Endodermal cell (in vitro differentiated cells): ENCODE results near the gene DSTN. TPM values are rescaled to one million over a fixed set of nuclear protein-coding genes. Genes with fewer than 3 reads are reported as not detected.
A peak's percentile ranks its signal among the peaks of the same experiment; 100 is the strongest.

Experiments
- DNase-seq: peaks from one replicate; pipeline ENCODE4 v3.0.0-alpha.2; 2017
- H3K27ac ChIP-seq: 2 replicates; pipeline ENCODE4 v1.5.1; 2013; ENCODE audit warnings: mild to moderate bottlenecking, low read depth, low read length, moderate library complexity
- H3K27me3 ChIP-seq: 2 replicates; pipeline ENCODE4 v1.6.1; 2013; ENCODE audit warnings: mild to moderate bottlenecking, low read length, moderate library complexity; ENCODE audit not compliant: insufficient read depth, control insufficient read depth, poor library complexity, severe bottlenecking
- H3K36me3 ChIP-seq: 2 replicates; pipeline ENCODE4 v1.7.0; 2013; ENCODE audit warnings: mild to moderate bottlenecking, low read length, moderate library complexity; ENCODE audit not compliant: control insufficient read depth, insufficient read depth
- H3K4me1 ChIP-seq: one replicate; pipeline ENCODE4 v1.7.0; 2013; ENCODE audit warnings: low read length; ENCODE audit not compliant: control insufficient read depth, insufficient read depth
- H3K4me3 ChIP-seq: 2 replicates; pipeline ENCODE4 v1.5.1; 2013; ENCODE audit warnings: mild to moderate bottlenecking, low read length, moderate library complexity
- H3K9ac ChIP-seq: 2 replicates; pipeline ENCODE4 v1.6.1; 2013; ENCODE audit warnings: mild to moderate bottlenecking, low read length, moderate library complexity; ENCODE audit not compliant: poor library complexity, severe bottlenecking; ENCODE audit errors: extremely low read depth
- H3K9me3 ChIP-seq: 2 replicates; pipeline ENCODE4 v1.6.1; 2013; ENCODE audit warnings: mild to moderate bottlenecking, low read length, moderate library complexity; ENCODE audit not compliant: control insufficient read depth
- H3K27ac Mint-ChIP-seq: 2 replicates; pipeline ENCODE4 v1.8.0; 2020; ENCODE audit warnings: mixed read lengths
- H3K27me3 Mint-ChIP-seq: 2 replicates; pipeline ENCODE4 v1.8.0; 2021; ENCODE audit warnings: mild to moderate bottlenecking, mixed read lengths; ENCODE audit not compliant: insufficient read depth
- H3K36me3 Mint-ChIP-seq: 2 replicates; pipeline ENCODE4 v1.8.0; 2020; ENCODE audit warnings: low read depth, mixed read lengths
- H3K4me1 Mint-ChIP-seq: 2 replicates; pipeline ENCODE4 v1.8.0; 2020; ENCODE audit warnings: mixed read lengths
- H3K4me3 Mint-ChIP-seq: 2 replicates; pipeline ENCODE4 v1.8.0; 2020; ENCODE audit warnings: mild to moderate bottlenecking, moderate library complexity, mixed read lengths
- H3K9me3 Mint-ChIP-seq: 2 replicates; pipeline ENCODE4 v1.8.0; 2020; ENCODE audit warnings: mild to moderate bottlenecking, mixed read lengths
- WGBS, 2 experiments: methylation state at CpG; one replicate each; pipeline versions ENCODE4 v1.1.5 to v1.1.7; 2013; ENCODE audit warnings: missing lambda C conversion rate in 2 of 2, mixed read lengths in 1 of 2; ENCODE audit not compliant: insufficient coverage in 1 of 2, insufficient read length in 1 of 2; 5-methylcytosine and 5-hydroxymethylcytosine counted together
- total RNA-seq, 2 donors: library from RNA; stranded (reverse); fragmentation: NEBNext Ultra II Directional in 1 of 2; extraction: Animal tissue kit (Norgen Biotek cat#: 25700) in 1 of 2; gene quantifications; 2 replicates in 1 of 2; 3 replicates in 1 of 2; pipeline ENCODE4 v1.2.1, GENCODE V29; 2021
- TF ChIP-seq, protein P1 (sequence below): fragments of 200-600 bp; sonication (generic); conservative IDR thresholded peaks from 2 replicates; pipeline ENCODE4 v1.5.0; 2021; ENCODE audit warnings: antibody characterized with exemption, mild to moderate bottlenecking

The DSTN gene
- total RNA-seq, 2 donors from 2014 or later: 196 to 204 TPM

DNA sequence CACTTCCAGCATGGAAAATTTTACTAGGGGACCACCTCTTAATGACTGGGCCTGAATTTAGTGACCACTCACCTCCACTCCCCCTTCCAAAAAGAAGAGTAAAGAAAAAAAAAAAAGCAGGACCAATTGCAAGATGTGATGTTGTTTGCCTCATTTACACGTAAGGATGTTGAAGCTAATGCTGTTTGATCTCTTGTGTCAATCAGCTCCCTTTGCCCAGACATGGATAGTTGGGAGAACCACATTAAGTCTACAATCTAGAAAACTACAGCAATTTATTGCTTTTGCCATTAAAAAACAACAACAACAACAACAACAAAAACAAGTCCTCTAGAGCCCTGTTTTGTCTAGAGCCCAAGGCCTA lies 11.0 kb upstream of the DSTN start:
- H3K27ac Mint-ChIP-seq: peak overlapping the region; percentile 80
- H3K4me3 Mint-ChIP-seq: no peak overlapping the region
- DNase-seq: no peak
- H3K27me3 Mint-ChIP-seq: no peaks in the 10 kb centered on the region
- H3K36me3 Mint-ChIP-seq: no peaks in the 10 kb centered on the region
- H3K36me3 ChIP-seq: no peaks in the 10 kb centered on the region
- H3K9me3 ChIP-seq: no peaks in the 10 kb centered on the region
- H3K9ac ChIP-seq: no peak overlapping the region
- H3K4me3 ChIP-seq: no peak overlapping the region
- no peaks in the 10 kb centered on the region for H3K27me3 ChIP-seq
- WGBS, 2 experiments: 73 to 100% methylated on average over 1 of the region's 1 CpG
- no peaks in the 10 kb centered on the region for H3K4me1 ChIP-seq
- no peaks in the 10 kb centered on the region for H3K9me3 Mint-ChIP-seq
- H3K4me1 Mint-ChIP-seq: peaks cover 18% of the 10 kb centered on the region
- TF ChIP-seq, protein P1, sequence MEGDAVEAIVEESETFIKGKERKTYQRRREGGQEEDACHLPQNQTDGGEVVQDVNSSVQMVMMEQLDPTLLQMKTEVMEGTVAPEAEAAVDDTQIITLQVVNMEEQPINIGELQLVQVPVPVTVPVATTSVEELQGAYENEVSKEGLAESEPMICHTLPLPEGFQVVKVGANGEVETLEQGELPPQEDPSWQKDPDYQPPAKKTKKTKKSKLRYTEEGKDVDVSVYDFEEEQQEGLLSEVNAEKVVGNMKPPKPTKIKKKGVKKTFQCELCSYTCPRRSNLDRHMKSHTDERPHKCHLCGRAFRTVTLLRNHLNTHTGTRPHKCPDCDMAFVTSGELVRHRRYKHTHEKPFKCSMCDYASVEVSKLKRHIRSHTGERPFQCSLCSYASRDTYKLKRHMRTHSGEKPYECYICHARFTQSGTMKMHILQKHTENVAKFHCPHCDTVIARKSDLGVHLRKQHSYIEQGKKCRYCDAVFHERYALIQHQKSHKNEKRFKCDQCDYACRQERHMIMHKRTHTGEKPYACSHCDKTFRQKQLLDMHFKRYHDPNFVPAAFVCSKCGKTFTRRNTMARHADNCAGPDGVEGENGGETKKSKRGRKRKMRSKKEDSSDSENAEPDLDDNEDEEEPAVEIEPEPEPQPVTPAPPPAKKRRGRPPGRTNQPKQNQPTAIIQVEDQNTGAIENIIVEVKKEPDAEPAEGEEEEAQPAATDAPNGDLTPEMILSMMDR: no peak
- no peak overlapping the region for H3K27ac ChIP-seq

DNA sequence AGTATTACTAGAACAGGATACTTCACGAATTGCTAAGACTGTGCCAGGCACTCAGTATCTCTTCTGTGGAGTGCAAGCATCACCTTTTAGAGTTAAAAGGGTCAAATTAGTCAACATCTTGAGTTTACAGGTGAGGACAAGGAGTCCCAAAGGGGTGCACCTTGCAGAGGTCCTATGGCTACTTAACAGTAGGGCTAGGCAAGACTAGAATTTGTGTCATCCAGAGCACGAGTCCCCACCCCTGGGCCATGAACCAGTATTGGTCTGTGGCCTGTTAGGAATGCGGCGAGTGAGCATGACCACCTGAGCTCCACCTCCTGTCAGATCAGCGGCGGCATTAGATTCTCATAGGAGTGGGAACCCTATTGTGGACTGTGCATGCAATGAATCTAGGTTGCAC lies 10.5 kb upstream of the DSTN start:
- Histone ChIP-seq H3K9me3 (no peaks in the 10 kb centered on the region), H3K4me1 (no peaks in the 10 kb centered on the region), H3K27me3 (no peaks in the 10 kb centered on the region), H3K4me3 (no peak overlapping the region), H3K27ac (no peak overlapping the region), H3K9ac (no peak overlapping the region), H3K36me3 (no peaks in the 10 kb centered on the region)
- H3K27ac Mint-ChIP-seq: no peak overlapping the region
- DNase-seq: no peak
- WGBS, 2 experiments: 92 to 98% methylated on average over 5 to 6 of the region's 6 CpGs
- TF ChIP-seq, protein P1: no peak
- no peaks in the 10 kb centered on the region for H3K27me3 Mint-ChIP-seq
- H3K9me3 Mint-ChIP-seq: no peaks in the 10 kb centered on the region
- no peak overlapping the region for H3K4me3 Mint-ChIP-seq
- H3K4me1 Mint-ChIP-seq: peaks cover 18% of the 10 kb centered on the region
- H3K36me3 Mint-ChIP-seq: no peaks in the 10 kb centered on the region

DNA sequence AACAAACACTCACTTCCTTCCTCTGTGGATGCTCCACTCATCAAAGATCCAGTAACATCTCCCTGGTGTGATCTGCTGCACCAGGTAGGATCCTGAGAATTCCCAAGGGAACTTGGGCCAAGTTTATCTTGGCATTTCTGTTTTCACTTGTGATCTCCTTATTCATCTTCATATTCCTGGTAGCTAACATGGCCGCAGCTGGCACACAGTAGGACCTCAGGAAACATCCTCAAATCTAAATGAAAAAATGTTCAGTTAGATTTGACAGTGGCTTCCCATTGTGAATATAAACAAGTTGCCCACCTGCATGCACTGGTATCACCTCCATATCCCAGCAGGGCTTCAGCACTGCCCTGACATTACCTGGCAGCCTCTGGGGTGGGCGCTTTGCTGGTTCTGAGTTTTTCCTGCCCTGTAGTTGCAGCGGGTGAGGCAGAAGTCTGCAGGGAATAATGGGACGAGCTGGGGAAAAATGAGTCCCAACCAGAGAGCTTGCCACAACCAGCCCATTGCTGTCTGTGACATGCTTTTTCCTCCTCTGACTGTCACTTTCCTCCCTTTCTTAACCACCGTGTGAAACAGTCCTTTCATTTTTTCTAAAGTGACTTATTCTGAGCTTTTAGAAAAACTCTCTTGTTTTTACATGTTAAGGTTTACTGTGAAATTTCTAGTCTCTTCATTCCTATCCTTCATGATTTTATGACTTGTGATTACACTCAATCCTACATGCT lies 9.4 kb upstream of the DSTN start:
- Histone ChIP-seq H3K27ac (no peak overlapping the region), H3K36me3 (no peaks in the 10 kb centered on the region), H3K4me3 (no peak overlapping the region), H3K4me1 (no peaks in the 10 kb centered on the region), H3K9ac (no peak overlapping the region), H3K9me3 (no peaks in the 10 kb centered on the region), H3K27me3 (no peaks in the 10 kb centered on the region)
- TF ChIP-seq, protein P1: no peak
- Mint-ChIP-seq H3K4me1 (peaks cover 18% of the 10 kb centered on the region), H3K36me3 (no peaks in the 10 kb centered on the region), H3K27ac (no peak overlapping the region), H3K9me3 (no peaks in the 10 kb centered on the region), H3K4me3 (no peak overlapping the region), H3K27me3 (no peaks in the 10 kb centered on the region)
- 89 to 92% methylated on average over 4 to 5 of the region's 5 CpGs for WGBS, 2 experiments
- no peak for DNase-seq
